ENCODE data around the gene SMARCB1. TPM values are rescaled to one million over a fixed set of nuclear protein-coding genes. Genes with fewer than 3 reads are reported as not detected.

SMARCB1 gene
- total RNA-seq, 1 experiment from 2014 or later, result 85.9 TPM

GRCh38 chr22:23781065-23781464, 5.7 kb upstream of the SMARCB1 start:
- intact Hi-C loops (cut with micrococcal nuclease), result no loop called here
- POLR2A ChIA-PET (ENCODE audit: unreplicated experiment), result no interaction called here
- peak overlapping the region; percentile 13; the same call in 1 of the 2 replicates for H3K4me2 ChIP-seq (ENCODE audit: low read length)

DNA sequence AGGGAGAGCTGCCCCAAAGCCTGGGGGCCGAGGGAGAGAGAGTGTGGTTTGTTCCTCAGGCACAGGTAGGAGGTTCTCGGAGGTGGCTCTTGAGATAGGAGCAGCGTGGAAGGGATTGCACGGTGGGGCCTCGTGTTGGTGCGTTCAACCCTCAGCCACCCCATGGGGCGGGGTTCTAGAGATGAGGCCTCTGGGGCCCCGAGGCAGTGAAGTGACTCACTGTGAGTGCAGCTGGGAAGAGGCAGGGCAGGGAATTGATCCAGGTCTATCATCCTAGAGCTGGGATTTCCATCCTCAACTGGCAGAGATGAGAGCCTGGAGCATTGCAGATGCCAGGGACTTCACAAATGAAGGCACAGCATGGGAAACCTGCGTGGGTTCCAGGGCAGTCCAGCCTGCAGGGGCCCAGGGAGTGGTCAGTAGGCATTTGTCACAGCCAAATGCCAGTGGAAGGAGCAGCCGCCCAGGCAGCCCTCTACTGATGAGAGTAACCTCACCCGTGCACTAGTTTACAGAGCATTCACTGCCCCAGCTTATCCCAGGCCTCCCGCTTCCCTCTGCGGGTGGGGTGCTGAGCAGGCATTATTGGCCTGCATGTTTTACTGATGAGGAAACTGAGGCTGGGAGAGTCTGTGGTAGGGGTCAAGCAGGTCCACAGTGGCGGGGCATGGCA, 5.1 kb upstream of the SMARCB1 start:
- BruUV-seq (replicated peaks), result no TSS peak
- H3K27ac ChIP-seq (ENCODE audit: low read length), result no peak overlapping the region
- no peaks in the 10 kb centered on the region for H3K27me3 ChIP-seq (ENCODE audit: low read length)
- no peaks in the 10 kb centered on the region for H3K79me2 ChIP-seq (ENCODE audit: low read length)
- H3K9me3 ChIP-seq (ENCODE audit: low read length), result no peaks in the 10 kb centered on the region
- H3K36me3 ChIP-seq (ENCODE audit: low read depth, low read length), result no peaks in the 10 kb centered on the region
- H3K4me2 ChIP-seq (ENCODE audit: low read length), result peak overlapping the region; percentile 13; the same call in 1 of the 2 replicates
- TF ChIP-seq EZH2 (IDR thresholded peaks at IDR 0.05; ENCODE audit: low read length, unreplicated experiment) (no peak), CTCF (conservative IDR thresholded peaks at IDR 0.05; ENCODE audit: low read depth, low read length) (no peak), EZH2phosphoT487 (IDR thresholded peaks at IDR 0.05; ENCODE audit: borderline replicate concordance, low read length) (no peak)
- DNase-seq (peak; percentile 64), ATAC-seq (peak; percentile 96)
- H3K4me3 ChIP-seq (ENCODE audit: low read length), result no peak overlapping the region
- ChIA-PET POLR2A (ENCODE audit: unreplicated experiment) (no interaction called here), CTCF (interaction anchor here (1.0 kb wide), 1 partner anchor 10 kb away, joined by 3 read pairs; no protein-coding TSS in a partner anchor)
- H3K4me1 ChIP-seq (ENCODE audit: insufficient read depth, low read length), result peaks cover 14% of the 10 kb centered on the region; the same call in 1 of the 2 replicates
- no peaks in the 10 kb centered on the region for H3F3A ChIP-seq (ENCODE audit: low read length, unreplicated experiment)
- no peaks in the 10 kb centered on the region for H4K20me1 ChIP-seq (ENCODE audit: low read length)
- peak overlapping the region; percentile 50; the same call in 1 of the 2 replicates for H2AFZ ChIP-seq (ENCODE audit: low read length)
- H3K9ac ChIP-seq (ENCODE audit: low read length), result no peak overlapping the region
- intact Hi-C loops (cut with micrococcal nuclease), result no loop called here
- no peaks in the 10 kb centered on the region for H3K9me2 ChIP-seq (replicated peaks; ENCODE audit: low read length)

More at GRCh38 chr22:23781065-23781464, 5.7 kb upstream of the SMARCB1 start:
- DNase-seq, result no peak
- Histone ChIP-seq H3K4me1 (ENCODE audit: insufficient read depth, low read length) (peaks cover 9% of the 10 kb centered on the region; the same call in 1 of the 2 replicates), H3K27me3 (ENCODE audit: low read length) (no peaks in the 10 kb centered on the region), H3K79me2 (ENCODE audit: low read length) (no peaks in the 10 kb centered on the region), H3F3A (ENCODE audit: low read length, unreplicated experiment) (no peaks in the 10 kb centered on the region), H3K27ac (ENCODE audit: low read length) (no peak overlapping the region), H3K9me3 (ENCODE audit: low read length) (no peaks in the 10 kb centered on the region), H3K9me2 (replicated peaks; ENCODE audit: low read length) (no peaks in the 10 kb centered on the region), H2AFZ (ENCODE audit: low read length) (peak overlapping the region; percentile 50; the same call in 1 of the 2 replicates), H4K20me1 (ENCODE audit: low read length) (no peaks in the 10 kb centered on the region), H3K9ac (ENCODE audit: low read length) (no peak overlapping the region), H3K4me3 (ENCODE audit: low read length) (no peak overlapping the region), H3K36me3 (ENCODE audit: low read depth, low read length) (no peaks in the 10 kb centered on the region)
- no peak for ATAC-seq
- BruUV-seq (replicated peaks), result no TSS peak
- CTCF ChIA-PET, result interaction anchor here (1.0 kb wide), 1 partner anchor 10 kb away, joined by 3 read pairs; no protein-coding TSS in a partner anchor
- TF ChIP-seq CTCF (conservative IDR thresholded peaks at IDR 0.05; ENCODE audit: low read depth, low read length), result no peak
- no peak for TF ChIP-seq EZH2 (IDR thresholded peaks at IDR 0.05; ENCODE audit: low read length, unreplicated experiment)
- TF ChIP-seq EZH2phosphoT487 (IDR thresholded peaks at IDR 0.05; ENCODE audit: borderline replicate concordance, low read length), result no peak

GRCh38 chr22:23782252-23782651, 4.5 kb upstream of the SMARCB1 start:
- CTCF ChIA-PET, result interaction anchor here (1.0 kb wide), 1 partner anchor 11 kb away, joined by 3 read pairs; no protein-coding TSS in a partner anchor
- H3K27ac ChIP-seq (ENCODE audit: low read length), result no peak overlapping the region

More at GRCh38 chr22:23782252-23782651, 4.5 kb upstream of the SMARCB1 start:
- Histone ChIP-seq H3K9ac (ENCODE audit: low read length) (no peak overlapping the region), H4K20me1 (ENCODE audit: low read length) (no peaks in the 10 kb centered on the region), H3K79me2 (ENCODE audit: low read length) (peaks cover under 1% of the 10 kb centered on the region), H3F3A (ENCODE audit: low read length, unreplicated experiment) (no peaks in the 10 kb centered on the region), H2AFZ (ENCODE audit: low read length) (no peak overlapping the region), H3K9me2 (replicated peaks; ENCODE audit: low read length) (no peaks in the 10 kb centered on the region), H3K36me3 (ENCODE audit: low read depth, low read length) (no peaks in the 10 kb centered on the region), H3K4me2 (ENCODE audit: low read length) (no peak overlapping the region), H3K4me1 (ENCODE audit: insufficient read depth, low read length) (peaks cover 14% of the 10 kb centered on the region; the same call in 1 of the 2 replicates), H3K4me3 (ENCODE audit: low read length) (no peak overlapping the region), H3K27me3 (ENCODE audit: low read length) (no peaks in the 10 kb centered on the region), H3K9me3 (ENCODE audit: low read length) (no peaks in the 10 kb centered on the region)
- ATAC-seq (no peak), DNase-seq (no peak)
- BruUV-seq (replicated peaks), result no TSS peak
- TF ChIP-seq CTCF (conservative IDR thresholded peaks at IDR 0.05; ENCODE audit: low read depth, low read length) (no peak), EZH2phosphoT487 (IDR thresholded peaks at IDR 0.05; ENCODE audit: borderline replicate concordance, low read length) (no peak), EZH2 (IDR thresholded peaks at IDR 0.05; ENCODE audit: low read length, unreplicated experiment) (no peak)
- POLR2A ChIA-PET (ENCODE audit: unreplicated experiment), result no interaction called here
- intact Hi-C loops (cut with micrococcal nuclease), result no loop called here

Measured in PC-3 (cell line).